PC-3 (cell line): ENCODE results near the gene NEGR1. TPM values are rescaled to one million over a fixed set of nuclear protein-coding genes. Genes with fewer than 3 reads are reported as not detected.

Experiments used
- ATAC-seq: fragments of 200-7000 bp; cut with Tn5 transposase; 2 replicates; pipeline ENCODE4 v1.9.1; 2020; ENCODE audit warnings: mild to moderate bottlenecking, moderate library complexity
- BruUV-seq: library from RNA; stranded (reverse); fragments of 400-500 nt; replicated peaks from 2 replicates; lab custom pipeline; 2021; lab: Mats Ljungman, UMichigan
- CTCF ChIA-PET: fragments of 300-600 bp; sonication (Branson Sonifier 250); formaldehyde crosslinking; loops from one replicate; lab custom pipeline; 2022; ENCODE audit warnings: antibody characterized with exemption; lab: Charles Lee
- POLR2A ChIA-PET: fragments of 300-600 bp; sonication (Branson Sonifier 250); formaldehyde crosslinking; loops from one replicate; lab custom pipeline; 2022; ENCODE audit warnings: antibody characterized with exemption; ENCODE audit not compliant: unreplicated experiment; lab: Charles Lee
- DNase-seq: peaks from one replicate; pipeline ENCODE4 v3.0.0-alpha.2; 2015
- H2AFZ ChIP-seq: fragments of 300-600 bp; sonication (generic); 2 replicates; pipeline ENCODE4 v1.6.0; 2016; ENCODE audit warnings: antibody characterized with exemption, low read length
- H3F3A ChIP-seq: fragments of 300-600 bp; sonication (generic); one replicate; pipeline ENCODE4 v1.6.0; 2017; ENCODE audit warnings: antibody characterized with exemption, low read length, control low read depth, mild to moderate bottlenecking; ENCODE audit not compliant: unreplicated experiment
- H3K27ac ChIP-seq: fragments of 300-600 bp; sonication (generic); 2 replicates; pipeline ENCODE4 v1.5.1; 2016; ENCODE audit warnings: mild to moderate bottlenecking, low read length
- H3K27me3 ChIP-seq: fragments of 300-600 bp; sonication (generic); 2 replicates; pipeline ENCODE4 v1.6.1; 2016; ENCODE audit warnings: low read length, mixed read lengths
- H3K36me3 ChIP-seq: fragments of 300-600 bp; sonication (generic); 2 replicates; pipeline ENCODE4 v1.6.1; 2016; ENCODE audit warnings: low read depth, mixed run types, low read length, mixed read lengths
- H3K4me1 ChIP-seq: fragments of 300-600 bp; sonication (generic); 2 replicates; pipeline ENCODE4 v1.5.1; 2016; ENCODE audit warnings: low read length; ENCODE audit not compliant: insufficient read depth
- H3K4me2 ChIP-seq: fragments of 300-600 bp; sonication (generic); 2 replicates; pipeline ENCODE4 v1.6.0; 2016; ENCODE audit warnings: low read length
- H3K4me3 ChIP-seq: fragments of 300-600 bp; sonication (generic); 2 replicates; pipeline ENCODE4 v1.5.1; 2016; ENCODE audit warnings: mild to moderate bottlenecking, low read length, mixed read lengths
- H3K79me2 ChIP-seq: fragments of 300-600 bp; sonication (generic); 2 replicates; pipeline ENCODE4 v1.6.1; 2017; ENCODE audit warnings: low read length, mixed read lengths
- H3K9ac ChIP-seq: fragments of 300-600 bp; sonication (generic); 2 replicates; pipeline ENCODE4 v1.6.0; 2016; ENCODE audit warnings: mild to moderate bottlenecking, low read length
- H3K9me2 ChIP-seq: fragments of 300-600 bp; sonication (generic); replicated peaks from 2 replicates; pipeline ENCODE4 v1.6.1; 2016; ENCODE audit warnings: mixed run types, low read length, mixed read lengths
- H3K9me3 ChIP-seq: fragments of 300-600 bp; sonication (generic); 2 replicates; pipeline ENCODE4 v1.6.1; 2016; ENCODE audit warnings: low read length, mixed read lengths
- H4K20me1 ChIP-seq: fragments of 300-600 bp; sonication (generic); 2 replicates; pipeline ENCODE4 v1.6.1; 2016; ENCODE audit warnings: low read length, mixed read lengths
- CTCF ChIP-seq: fragments of 300-600 bp; sonication (generic); conservative IDR thresholded peaks from 2 replicates; pipeline ENCODE4 v1.5.1; 2017; ENCODE audit warnings: antibody characterized with exemption, low read depth, mild to moderate bottlenecking, low read length
- EZH2 ChIP-seq: fragments of 300-600 bp; sonication (generic); IDR thresholded peaks from one replicate; pipeline ENCODE4 v1.6.1; 2017; ENCODE audit warnings: antibody characterized with exemption, mild to moderate bottlenecking, low read length; ENCODE audit not compliant: unreplicated experiment
- EZH2phosphoT487 ChIP-seq: fragments of 300-600 bp; sonication (generic); IDR thresholded peaks from 2 replicates; pipeline ENCODE4 v1.6.1; 2018; ENCODE audit warnings: mild to moderate bottlenecking, antibody characterized with exemption, low read length, borderline replicate concordance
- intact Hi-C: fragments of 100-400 bp; cut with micrococcal nuclease; formaldehyde crosslinking; loops from 2 replicates; pipeline ENCODE4 v1.9.0; 2023
- total RNA-seq: library from RNA; depleted of rRNA; stranded (reverse); fragments of >200 nt; gene quantifications from 2 replicates; pipeline ENCODE4 v1.2.3, GENCODE V29; 2014

The NEGR1 gene
- total RNA-seq, 1 experiment from 2014 or later: 3.4 TPM

DNA sequence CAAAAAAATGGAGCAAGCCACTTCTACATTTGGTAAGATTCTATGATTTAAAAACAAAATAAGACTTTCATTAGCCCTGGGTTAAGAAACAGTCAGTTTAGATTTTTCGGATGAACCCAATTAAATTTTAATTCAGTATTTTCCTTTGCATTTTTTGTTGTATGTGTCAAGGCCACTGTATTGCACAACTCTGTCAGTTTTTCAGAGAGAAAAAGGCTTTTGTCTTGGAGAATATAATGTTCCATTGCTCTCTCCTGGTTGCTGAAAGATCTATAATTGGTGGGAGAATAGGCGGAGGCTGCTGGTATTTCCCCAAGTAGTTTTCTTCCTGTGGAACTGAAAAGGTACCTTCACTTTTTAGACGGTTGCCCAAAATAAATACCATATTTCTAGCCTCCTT, 84.6 kb downstream of the NEGR1 start:
- no peak overlapping the region for H3K4me2 ChIP-seq
- H3K9me3 ChIP-seq: no peaks in the 10 kb centered on the region
- no peaks in the 10 kb centered on the region for H3K27me3 ChIP-seq
- no TSS peak for BruUV-seq
- no peaks in the 10 kb centered on the region for H4K20me1 ChIP-seq
- H3K27ac ChIP-seq: no peak overlapping the region
- intact Hi-C loops: no loop called here
- POLR2A ChIA-PET: no interaction called here
- H3K9me2 ChIP-seq: no peaks in the 10 kb centered on the region
- no peak overlapping the region for H3K9ac ChIP-seq
- H3K36me3 ChIP-seq: no peaks in the 10 kb centered on the region
- no peaks in the 10 kb centered on the region for H3K4me1 ChIP-seq
- no peak for DNase-seq
- no peak for ATAC-seq
- H2AFZ ChIP-seq: no peak overlapping the region
- no peaks in the 10 kb centered on the region for H3K79me2 ChIP-seq
- H3K4me3 ChIP-seq: no peak overlapping the region
- TF ChIP-seq EZH2 (no peak), CTCF (no peak), EZH2phosphoT487 (no peak)
- no peaks in the 10 kb centered on the region for H3F3A ChIP-seq
- CTCF ChIA-PET: no interaction called here

- BruUV-seq: no TSS peak
- no peaks in the 10 kb centered on the region for H3F3A ChIP-seq
- H3K27me3 ChIP-seq: no peaks in the 10 kb centered on the region
- no peak overlapping the region for H3K4me2 ChIP-seq
- ChIA-PET POLR2A (no interaction called here), CTCF (interaction anchor here (0.5 to 0.7 kb wide), 2 partner anchors 9 to 108 kb away, joined by 5 to 6 read pairs; no protein-coding TSS in a partner anchor)
- no peaks in the 10 kb centered on the region for H3K4me1 ChIP-seq
- H3K79me2 ChIP-seq: no peaks in the 10 kb centered on the region
- no peaks in the 10 kb centered on the region for H3K9me3 ChIP-seq
- no peak overlapping the region for H3K9ac ChIP-seq
- intact Hi-C loops: loop anchor here (1.0 to 10.0 kb wide), 6 partner anchors 44 to 915 kb away; partner anchors contain the start of gene NEGR1
- no peaks in the 10 kb centered on the region for H4K20me1 ChIP-seq
- no peaks in the 10 kb centered on the region for H3K9me2 ChIP-seq
- no peak overlapping the region for H3K27ac ChIP-seq
- H3K36me3 ChIP-seq: no peaks in the 10 kb centered on the region
- ATAC-seq: peak; percentile 81
- H2AFZ ChIP-seq: no peak overlapping the region
- peak; percentile 88 for TF ChIP-seq CTCF
- TF ChIP-seq EZH2phosphoT487: no peak
- peak; percentile 59 for DNase-seq
- no peak overlapping the region for H3K4me3 ChIP-seq
Measured at GRCh38 chr1:72186733-72187307, 95.5 kb downstream of the NEGR1 start.

GRCh38 chr1:72184099-72184701, 98.1 kb downstream of the NEGR1 start:
- intact Hi-C loops: loop anchor here (10.0 kb wide), 2 partner anchors 441 to 661 kb away; no protein-coding TSS in a partner anchor
- no peak overlapping the region for H3K27ac ChIP-seq
- H3K36me3 ChIP-seq: no peaks in the 10 kb centered on the region
- H3K9ac ChIP-seq: no peak overlapping the region
- no peak for ATAC-seq
- no peaks in the 10 kb centered on the region for H3F3A ChIP-seq
- no peaks in the 10 kb centered on the region for H3K9me3 ChIP-seq
- TF ChIP-seq EZH2phosphoT487 (no peak), CTCF (no peak), EZH2 (no peak)
- H3K4me3 ChIP-seq: no peak overlapping the region
- ChIA-PET CTCF (interaction anchor here (0.6 kb wide), 1 partner anchor 685 kb away, joined by 4 read pairs; no protein-coding TSS in a partner anchor), POLR2A (no interaction called here)
- H3K4me1 ChIP-seq: no peaks in the 10 kb centered on the region
- no TSS peak for BruUV-seq
- no peaks in the 10 kb centered on the region for H3K27me3 ChIP-seq
- H3K4me2 ChIP-seq: no peak overlapping the region
- no peaks in the 10 kb centered on the region for H3K79me2 ChIP-seq
- DNase-seq: no peak
- H4K20me1 ChIP-seq: no peaks in the 10 kb centered on the region
- H3K9me2 ChIP-seq: no peaks in the 10 kb centered on the region
- H2AFZ ChIP-seq: no peak overlapping the region
